Prostate gland (tissue), 2 donors: ENCODE measurements around the gene ARID4B. TPM values are rescaled to one million over a fixed set of nuclear protein-coding genes. Genes with fewer than 3 reads are reported as not detected.
A peak's percentile ranks its signal among the peaks of the same experiment; 100 is the strongest.

Experiments
- DNase-seq: peaks from one replicate; pipeline ENCODE4 v3.0.0-alpha.2; 2019; ENCODE audit warnings: low spot score
- H3K27ac ChIP-seq, 2 donors: fragments of 200-600 bp; sonication (generic); 2 replicates each; pipeline ENCODE4 v1.5.1; 2017 to 2019
- H3K27me3 ChIP-seq: fragments of 200-600 bp; sonication (generic); replicated peaks from 2 replicates; pipeline ENCODE4 v1.5.1; 2019; ENCODE audit not compliant: insufficient read depth
- H3K36me3 ChIP-seq, 2 donors: fragments of 200-600 bp; sonication (generic); 1 replicate in 1 of 2; 2 replicates in 1 of 2; pipeline versions ENCODE4 v1.5.1 to v1.8.1; 2017 to 2019
- H3K4me1 ChIP-seq: fragments of 200-600 bp; sonication (generic); replicated peaks from 2 replicates; pipeline ENCODE4 v1.5.1; 2019
- H3K4me3 ChIP-seq, 2 donors: fragments of 200-600 bp; sonication (generic); 2 replicates each; pipeline ENCODE4 v1.5.1; 2017 to 2019
- H3K9me3 ChIP-seq: fragments of 200-600 bp; sonication (generic); 2 replicates; pipeline ENCODE4 v1.5.1; 2017
- POLR2A ChIP-seq: fragments of 450-650 bp; IDR thresholded peaks from one replicate; pipeline ENCODE4 v1.6.1; 2016; ENCODE audit warnings: antibody characterized with exemption, mild to moderate bottlenecking
- POLR2AphosphoS5 ChIP-seq: sonication (generic); formaldehyde crosslinking; IDR thresholded peaks from one replicate; pipeline ENCODE4 v1.6.1; 2017; ENCODE audit warnings: antibody characterized with exemption
- WGBS: methylation state at CpG from one replicate; pipeline ENCODE4 v1.1.5; 2018; 5-methylcytosine and 5-hydroxymethylcytosine counted together
- intact Hi-C: fragments of 100-400 bp; cut with DNase I; formaldehyde crosslinking; loops from one replicate; pipeline ENCODE4 v1.14.2; 2022
- total RNA-seq, 2 donors: library from RNA; depleted of rRNA; stranded (reverse); fragments of >200 nt; gene quantifications; one replicate each; pipeline ENCODE4 v1.1.0, GENCODE V29; 2016
- TF ChIP-seq, protein P1 (sequence below), 4 experiments: fragments of 200-600 bp in 2 of 4; fragments of 450-650 bp in 2 of 4; sonication (generic) in 2 of 4; IDR thresholded peaks; 1 replicate in 3 of 4; 2 replicates in 1 of 4; pipeline ENCODE4 v1.5.1; 2016 to 2019; ENCODE audit warnings: antibody characterized with exemption in 4 of 4, mild to moderate bottlenecking in 2 of 4, moderate library complexity in 2 of 4

The ARID4B gene
- total RNA-seq, 2 donors from 2014 or later = 28.6 to 46.4 TPM

GRCh38 chr1:235298758-235299157, 29.2 kb downstream of the ARID4B start:
- intact Hi-C loops = no loop called here
- Histone ChIP-seq H3K9me3 (no peaks in the 10 kb centered on the region), H3K27ac (no peak overlapping the region), H3K36me3 (no peaks in the 10 kb centered on the region), H3K4me1 (peaks cover 12% of the 10 kb centered on the region), H3K4me3 (no peak overlapping the region), H3K27me3 (no peaks in the 10 kb centered on the region)
- 25% methylated on average over 2 of the region's 2 CpGs for WGBS
- TF ChIP-seq, protein P1, sequence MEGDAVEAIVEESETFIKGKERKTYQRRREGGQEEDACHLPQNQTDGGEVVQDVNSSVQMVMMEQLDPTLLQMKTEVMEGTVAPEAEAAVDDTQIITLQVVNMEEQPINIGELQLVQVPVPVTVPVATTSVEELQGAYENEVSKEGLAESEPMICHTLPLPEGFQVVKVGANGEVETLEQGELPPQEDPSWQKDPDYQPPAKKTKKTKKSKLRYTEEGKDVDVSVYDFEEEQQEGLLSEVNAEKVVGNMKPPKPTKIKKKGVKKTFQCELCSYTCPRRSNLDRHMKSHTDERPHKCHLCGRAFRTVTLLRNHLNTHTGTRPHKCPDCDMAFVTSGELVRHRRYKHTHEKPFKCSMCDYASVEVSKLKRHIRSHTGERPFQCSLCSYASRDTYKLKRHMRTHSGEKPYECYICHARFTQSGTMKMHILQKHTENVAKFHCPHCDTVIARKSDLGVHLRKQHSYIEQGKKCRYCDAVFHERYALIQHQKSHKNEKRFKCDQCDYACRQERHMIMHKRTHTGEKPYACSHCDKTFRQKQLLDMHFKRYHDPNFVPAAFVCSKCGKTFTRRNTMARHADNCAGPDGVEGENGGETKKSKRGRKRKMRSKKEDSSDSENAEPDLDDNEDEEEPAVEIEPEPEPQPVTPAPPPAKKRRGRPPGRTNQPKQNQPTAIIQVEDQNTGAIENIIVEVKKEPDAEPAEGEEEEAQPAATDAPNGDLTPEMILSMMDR (IDR thresholded peaks at IDR 0.05) = no peak
- no peak for TF ChIP-seq POLR2AphosphoS5
- TF ChIP-seq POLR2A = no peak
- no peak for DNase-seq

DNA sequence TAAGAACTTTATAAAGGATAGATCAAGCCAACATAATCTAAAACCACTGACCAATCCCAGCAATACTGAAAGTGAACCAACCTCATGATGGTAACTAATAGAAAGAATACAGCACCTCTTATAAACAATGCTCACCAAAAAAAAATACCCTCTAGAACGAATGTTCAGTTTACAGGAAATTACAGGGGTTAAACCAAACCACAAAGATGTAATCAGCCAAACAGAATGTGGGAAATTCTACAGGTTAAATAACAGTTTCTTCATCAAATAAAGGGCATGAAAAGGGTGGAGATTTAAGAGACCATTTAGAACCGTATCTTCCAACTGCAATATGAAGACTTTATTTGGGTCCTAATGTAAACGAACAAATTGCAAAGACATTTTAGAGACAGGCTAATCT, 30.4 kb downstream of the ARID4B start:
- H3K27me3 ChIP-seq = no peaks in the 10 kb centered on the region
- intact Hi-C loops = no loop called here
- 26% methylated on average over 3 of the region's 3 CpGs for WGBS
- DNase-seq = no peak
- TF ChIP-seq, protein P1 (IDR thresholded peaks at IDR 0.05) = no peak
- TF ChIP-seq POLR2AphosphoS5 (no peak), POLR2A (no peak)
- H3K9me3 ChIP-seq = no peaks in the 10 kb centered on the region
- peaks cover 12% of the 10 kb centered on the region for H3K4me1 ChIP-seq
- H3K36me3 ChIP-seq = no peaks in the 10 kb centered on the region
- peak overlapping the region; percentile 77 to 80 for H3K27ac ChIP-seq
- no peak overlapping the region for H3K4me3 ChIP-seq

DNA sequence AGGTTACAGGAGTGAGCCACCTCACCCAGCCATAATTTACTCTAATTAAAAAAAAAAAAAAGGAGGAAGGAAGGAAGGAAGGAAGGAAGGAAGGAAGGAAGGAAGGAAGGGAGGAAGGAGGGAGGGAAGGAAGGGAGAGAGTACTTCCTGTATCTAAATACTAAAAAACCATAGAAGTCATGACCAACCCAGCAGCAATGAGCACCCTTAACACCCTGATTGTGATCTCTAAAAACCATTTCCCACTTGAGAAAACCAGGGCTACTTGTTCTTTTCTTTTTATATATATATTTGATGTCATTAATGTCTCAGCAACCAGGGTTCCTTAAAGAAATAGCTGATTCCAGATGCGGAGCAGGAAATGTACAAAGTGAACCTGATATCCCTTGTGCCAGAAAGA, 31.2 kb downstream of the ARID4B start:
- DNase-seq = no peak
- TF ChIP-seq, protein P1 (IDR thresholded peaks at IDR 0.05) = no peak
- TF ChIP-seq POLR2A (no peak), POLR2AphosphoS5 (no peak)
- Histone ChIP-seq H3K9me3 (no peaks in the 10 kb centered on the region), H3K36me3 (no peaks in the 10 kb centered on the region), H3K4me3 (no peak overlapping the region), H3K27me3 (no peaks in the 10 kb centered on the region), H3K27ac (peak overlapping the region; percentile 77 to 80), H3K4me1 (peaks cover 12% of the 10 kb centered on the region)
- intact Hi-C loops = no loop called here
- WGBS = 53% methylated on average over 1 of the region's 1 CpG

GRCh38 chr1:235295902-235296350, 32.1 kb downstream of the ARID4B start:
- H3K36me3 ChIP-seq = no peaks in the 10 kb centered on the region
- H3K4me1 ChIP-seq = peaks cover 12% of the 10 kb centered on the region
- H3K4me3 ChIP-seq = no peak overlapping the region
- intact Hi-C loops = no loop called here
- 58% methylated on average over 5 of the region's 5 CpGs for WGBS
- peak; percentile 87 for DNase-seq
- TF ChIP-seq POLR2A (no peak), POLR2AphosphoS5 (peak; percentile 93)
- TF ChIP-seq, protein P1 (IDR thresholded peaks at IDR 0.05) = no peak
- H3K27ac ChIP-seq = peak overlapping the region; percentile 77 to 80
- no peaks in the 10 kb centered on the region for H3K9me3 ChIP-seq
- H3K27me3 ChIP-seq = no peaks in the 10 kb centered on the region

DNA sequence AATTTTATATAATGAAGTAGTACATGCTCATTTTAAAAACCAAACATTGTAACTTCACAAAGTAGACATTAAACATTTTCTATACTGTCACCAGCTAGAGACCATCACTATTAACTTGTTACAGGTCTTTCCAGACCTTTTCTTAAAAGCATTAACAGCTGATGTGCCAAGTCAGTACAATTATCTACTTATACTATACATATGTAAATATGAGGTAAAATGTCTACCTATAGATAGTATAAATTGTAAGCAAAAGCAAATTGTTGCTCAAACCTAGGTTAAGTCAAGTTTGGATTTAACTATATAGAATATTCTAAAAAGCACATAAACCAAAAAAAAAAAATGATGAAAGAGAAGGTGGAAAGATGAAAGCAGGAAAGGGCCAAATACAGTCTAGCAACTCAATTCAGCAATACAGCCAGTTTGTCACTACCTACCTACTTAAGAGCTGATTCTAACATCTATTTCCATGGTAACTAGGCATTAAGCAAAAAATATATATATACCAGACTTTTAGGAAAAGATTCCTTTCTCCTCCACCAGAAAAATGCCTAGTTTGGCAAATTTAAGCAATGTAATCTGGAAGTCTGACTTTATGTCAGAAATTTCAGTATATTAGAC, 34.5 kb downstream of the ARID4B start:
- H3K4me1 ChIP-seq = no peaks in the 10 kb centered on the region
- no peak overlapping the region for H3K27ac ChIP-seq
- TF ChIP-seq POLR2A (no peak), POLR2AphosphoS5 (no peak)
- TF ChIP-seq, protein P1 (IDR thresholded peaks at IDR 0.05) = no peak
- H3K27me3 ChIP-seq = no peaks in the 10 kb centered on the region
- no peaks in the 10 kb centered on the region for H3K9me3 ChIP-seq
- H3K4me3 ChIP-seq = no peak overlapping the region
- no peak for DNase-seq
- H3K36me3 ChIP-seq = no peaks in the 10 kb centered on the region
- intact Hi-C loops = no loop called here
